ENCODE measurements around the gene UTY. TPM values are rescaled to one million over a fixed set of nuclear protein-coding genes. Genes with fewer than 3 reads are reported as not detected.

UTY gene
- total and polyA plus RNA-seq, 10 of the 15 experiments (the other 5 are each of a cell fraction or from before 2014, with no cell fraction given): 0.13 TPM; not detected in 9

DNA sequence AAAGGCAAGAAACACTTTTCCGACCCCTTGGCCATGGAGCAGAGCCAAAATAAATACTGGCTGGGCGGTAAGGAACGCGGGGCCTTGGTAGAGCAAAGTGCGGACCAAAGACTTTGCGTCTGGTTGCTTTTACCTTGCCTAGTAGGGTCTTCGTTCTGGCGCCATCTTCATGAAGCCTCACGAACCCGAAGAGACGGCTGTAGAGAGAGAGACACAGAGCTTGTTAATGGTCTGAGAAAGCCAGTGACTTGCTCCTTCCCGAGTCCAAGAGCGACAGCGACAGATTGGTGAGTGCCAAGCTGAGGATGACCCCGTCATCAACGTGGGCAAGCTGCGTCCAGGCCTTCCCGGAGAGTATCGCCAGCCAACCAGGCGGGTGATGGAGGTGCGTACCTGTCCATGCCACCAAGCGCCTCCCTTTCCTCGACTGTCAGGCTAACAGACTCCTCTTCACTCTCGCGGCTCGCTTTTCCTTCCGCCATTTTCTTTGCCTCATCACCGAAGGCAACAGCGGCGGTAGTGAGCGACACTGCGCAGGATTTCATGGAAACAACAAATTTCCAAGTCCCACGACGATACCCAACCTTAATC, 617 bp downstream of the UTY start:
- no CpG with 5 or more reads among the region's 34 CpGs for whole genome bisulfite sequencing (ENCODE audit: insufficient coverage, insufficient replicate concordance, low lambda C conversion rate, missing lambda C conversion rate)
- no peaks in the 10 kb centered on the region for H3K79me2 ChIP-seq (ENCODE audit: control insufficient read depth, insufficient read depth, low read length)
- no peaks in the 10 kb centered on the region for H4K20me1 ChIP-seq (ENCODE audit: control insufficient read depth, insufficient read depth)
- in situ Hi-C loops (cut with MboI) (no loop called here), intact Hi-C loops (cut with micrococcal nuclease; ENCODE audit: unreplicated experiment) (no loop called here)
- no peaks in the 10 kb centered on the region for H3K9me3 ChIP-seq (replicated peaks; ENCODE audit: control insufficient read depth, insufficient read depth, low read length)
- no peak overlapping the region for H3K27ac ChIP-seq (ENCODE audit: control insufficient read depth, insufficient read depth)
- H3K9ac ChIP-seq (ENCODE audit: control insufficient read depth, insufficient read depth, low read length): no peak overlapping the region
- CTCF ChIA-PET: no interaction called here
- no peak for TF ChIP-seq BHLHE40 (IDR thresholded peaks at IDR 0.05; ENCODE audit: borderline replicate concordance in 1 of 2, low read depth in 2 of 2, low read length in 1 of 2)
- no peak for TF ChIP-seq SUPT20H (IDR thresholded peaks at IDR 0.05; ENCODE audit: borderline replicate concordance, control insufficient read depth, low read depth, low read length)
- no peak for TF ChIP-seq SMAD5 (IDR thresholded peaks at IDR 0.05; ENCODE audit: low read depth)
- TF ChIP-seq CHD1 (IDR thresholded peaks at IDR 0.05; ENCODE audit: low read depth, low read length): no peak
- TF ChIP-seq NFIC (IDR thresholded peaks at IDR 0.05; ENCODE audit: low read depth, low read length): no peak
- no peak for TF ChIP-seq PML (IDR thresholded peaks at IDR 0.05; ENCODE audit: low read length)
- SMC1A ChIA-PET (ENCODE audit: uncharacterized antibody, unreplicated experiment): no interaction called here
- H3K4me3 ChIP-seq: no peak overlapping the region
- DNase-seq (ENCODE audit: low read depth, low spot score) (no peak), FAIRE-seq (no peak), ATAC-seq (no peak)
- H3K27me3 ChIP-seq (replicated peaks in 1 of 2; ENCODE audit: control insufficient read depth in 2 of 2, insufficient read depth in 2 of 2, low read length in 1 of 2): no peaks in the 10 kb centered on the region
- no peaks in the 10 kb centered on the region for H3K4me1 ChIP-seq (ENCODE audit: control insufficient read depth, insufficient read depth, low read length)
- POLR2A ChIA-PET: no interaction called here
- no TSS peak for BruUV-seq (replicated peaks)
- no peak overlapping the region for H3K4me2 ChIP-seq (ENCODE audit: control insufficient read depth, insufficient read depth)
- no peaks in the 10 kb centered on the region for H3K36me3 ChIP-seq (ENCODE audit: control insufficient read depth in 2 of 2, insufficient read depth in 2 of 2, low read length in 1 of 2)
- no peak overlapping the region for H2AFZ ChIP-seq (ENCODE audit: control insufficient read depth, low read depth, low read length)
- RAD21 ChIA-PET (ENCODE audit: unreplicated experiment): no interaction called here

DNA sequence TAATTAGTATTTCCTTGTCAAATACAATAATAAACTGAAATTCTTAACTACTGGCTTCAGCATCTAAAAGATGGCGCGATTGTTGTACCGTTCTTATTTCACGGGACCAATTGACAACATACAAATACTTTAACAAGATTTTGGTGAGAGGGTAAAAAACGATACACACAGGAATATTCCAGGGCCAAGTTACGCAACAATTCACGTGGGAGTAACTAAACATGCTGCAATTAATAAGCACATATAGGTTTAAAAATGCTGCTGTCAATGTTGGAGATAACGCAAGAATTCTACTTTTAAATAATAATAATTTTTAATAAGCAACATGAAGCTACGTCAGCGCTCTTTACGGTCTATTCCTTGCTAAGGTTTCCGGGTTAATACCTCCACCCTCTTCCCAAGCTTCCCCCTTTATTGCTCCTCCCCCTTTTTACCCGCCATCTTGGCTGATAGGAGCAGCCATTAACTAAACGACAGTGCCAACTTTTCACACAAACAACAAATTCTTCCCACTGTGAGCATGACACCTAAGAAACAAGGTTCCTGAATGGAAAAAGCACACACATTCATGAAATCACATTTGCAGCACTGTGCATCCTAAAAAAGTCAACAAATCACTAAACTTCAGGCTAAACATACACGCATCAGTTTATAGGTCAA, 1.6 kb downstream of the UTY start:
- no peak for DNase-seq (ENCODE audit: low read depth, low spot score)
- in situ Hi-C loops (cut with MboI) (no loop called here), intact Hi-C loops (cut with micrococcal nuclease; ENCODE audit: unreplicated experiment) (no loop called here)
- Histone ChIP-seq H3K36me3 (ENCODE audit: control insufficient read depth in 2 of 2, insufficient read depth in 2 of 2, low read length in 1 of 2) (no peaks in the 10 kb centered on the region), H2AFZ (ENCODE audit: control insufficient read depth, low read depth, low read length) (no peak overlapping the region), H3K9me3 (replicated peaks; ENCODE audit: control insufficient read depth, insufficient read depth, low read length) (no peaks in the 10 kb centered on the region), H3K79me2 (ENCODE audit: control insufficient read depth, insufficient read depth, low read length) (no peaks in the 10 kb centered on the region), H3K4me3 (no peak overlapping the region), H3K27ac (ENCODE audit: control insufficient read depth, insufficient read depth) (no peak overlapping the region), H3K4me1 (ENCODE audit: control insufficient read depth, insufficient read depth, low read length) (no peaks in the 10 kb centered on the region), H3K9ac (ENCODE audit: control insufficient read depth, insufficient read depth, low read length) (no peak overlapping the region), H3K4me2 (ENCODE audit: control insufficient read depth, insufficient read depth) (no peak overlapping the region), H4K20me1 (ENCODE audit: control insufficient read depth, insufficient read depth) (no peaks in the 10 kb centered on the region), H3K27me3 (replicated peaks in 1 of 2; ENCODE audit: control insufficient read depth in 2 of 2, insufficient read depth in 2 of 2, low read length in 1 of 2) (no peaks in the 10 kb centered on the region)
- TF ChIP-seq ETV6 (conservative IDR thresholded peaks at IDR 0.05 in 1 of 2, IDR thresholded peaks at IDR 0.05 in 1 of 2; ENCODE audit: borderline replicate concordance in 1 of 2, low read depth in 1 of 2) (no peak), CREB1 (IDR thresholded peaks at IDR 0.05; ENCODE audit: low read depth) (no peak)
- no peak for ATAC-seq
- no CpG with 5 or more reads among the region's 15 CpGs for WGBS (ENCODE audit: insufficient coverage, insufficient replicate concordance, low lambda C conversion rate, missing lambda C conversion rate)
- BruUV-seq (replicated peaks): no TSS peak
- SMC1A ChIA-PET (ENCODE audit: uncharacterized antibody, unreplicated experiment): no interaction called here
- POLR2A ChIA-PET: no interaction called here
- no peak for FAIRE-seq
- RAD21 ChIA-PET (ENCODE audit: unreplicated experiment): no interaction called here
- CTCF ChIA-PET: no interaction called here
